Measurements from ENCODE around the gene CIROP. TPM values are rescaled to one million over a fixed set of nuclear protein-coding genes. Genes with fewer than 3 reads are reported as not detected.

Gene CIROP
- total RNA-seq, 1 donor from 2014 or later: not detected

GRCh38 chr14:23078692-23079116, 26.1 kb downstream of the CIROP start:
- no peak for TF ChIP-seq CTCF (IDR thresholded peaks at IDR 0.05; ENCODE audit: partially characterized antibody, unreplicated experiment)
- DNase-seq: no peak
- peaks cover 2% of the 10 kb centered on the region for H3K27me3 Mint-ChIP-seq (ENCODE audit: unreplicated experiment)
- H3K27ac Mint-ChIP-seq (ENCODE audit: unreplicated experiment): no peak overlapping the region
- H3K36me3 Mint-ChIP-seq (ENCODE audit: unreplicated experiment): peaks cover 5% of the 10 kb centered on the region
- H3K4me3 Mint-ChIP-seq (ENCODE audit: unreplicated experiment): no peak overlapping the region
- peaks cover 4% of the 10 kb centered on the region for H3K4me1 Mint-ChIP-seq (ENCODE audit: low read depth, unreplicated experiment)
- H3K9me3 Mint-ChIP-seq (ENCODE audit: unreplicated experiment): peaks cover 1% of the 10 kb centered on the region

DNA sequence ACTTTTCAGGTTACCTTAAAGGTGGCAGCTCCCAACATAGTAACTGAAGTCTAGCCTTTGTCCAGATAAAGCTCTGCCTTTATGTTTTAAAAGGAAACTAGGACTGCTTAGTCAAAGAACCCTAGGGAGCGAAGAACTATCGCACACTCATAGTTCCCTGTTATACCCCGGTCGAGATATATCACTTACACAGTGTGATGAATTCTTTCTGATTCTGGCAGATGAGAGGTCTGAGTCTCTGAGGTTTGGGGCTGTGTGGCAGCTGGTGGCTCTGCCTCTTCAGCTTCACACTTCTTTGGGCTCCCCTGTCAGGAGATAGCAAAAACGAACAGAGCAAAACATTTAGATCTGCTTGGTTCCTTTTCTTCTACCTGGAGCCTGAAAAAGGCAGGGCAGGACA, 26.8 kb downstream of the CIROP start:
- H3K27ac Mint-ChIP-seq (ENCODE audit: unreplicated experiment): no peak overlapping the region
- peaks cover 4% of the 10 kb centered on the region for H3K4me1 Mint-ChIP-seq (ENCODE audit: low read depth, unreplicated experiment)
- TF ChIP-seq CTCF (IDR thresholded peaks at IDR 0.05; ENCODE audit: partially characterized antibody, unreplicated experiment): no peak
- no peak for DNase-seq
- H3K4me3 Mint-ChIP-seq (ENCODE audit: unreplicated experiment): no peak overlapping the region
- H3K27me3 Mint-ChIP-seq (ENCODE audit: unreplicated experiment): peaks cover 2% of the 10 kb centered on the region
- H3K9me3 Mint-ChIP-seq (ENCODE audit: unreplicated experiment): peaks cover 1% of the 10 kb centered on the region
- peaks cover 5% of the 10 kb centered on the region for H3K36me3 Mint-ChIP-seq (ENCODE audit: unreplicated experiment)

- peaks cover 5% of the 10 kb centered on the region for H3K36me3 Mint-ChIP-seq (ENCODE audit: unreplicated experiment)
- H3K27me3 Mint-ChIP-seq (ENCODE audit: unreplicated experiment): peaks cover 2% of the 10 kb centered on the region
These were observed 27.9 kb downstream of the CIROP start for GRCh38 chr14:23076785-23077408.

DNA sequence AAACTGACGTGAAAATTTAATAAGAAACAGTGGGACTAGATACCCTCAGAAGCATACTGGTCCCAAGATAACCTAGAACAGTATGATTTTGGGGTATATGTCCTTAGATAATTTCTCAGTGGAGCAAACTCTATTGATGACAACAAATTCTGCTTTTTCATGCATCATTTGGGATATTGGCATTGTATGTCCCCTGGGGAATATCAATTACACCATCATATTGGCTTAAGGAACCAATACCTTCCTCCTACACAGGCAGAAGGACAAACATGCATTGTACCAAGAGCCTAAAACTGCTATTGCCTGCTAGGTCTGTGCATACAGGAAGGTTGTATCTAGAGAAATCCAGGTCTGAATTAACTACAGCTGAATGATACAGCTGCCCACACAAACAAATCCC, 29.9 kb downstream of the CIROP start:
- H3K36me3 Mint-ChIP-seq (ENCODE audit: unreplicated experiment): no peaks in the 10 kb centered on the region
- TF ChIP-seq CTCF (IDR thresholded peaks at IDR 0.05; ENCODE audit: partially characterized antibody, unreplicated experiment): no peak

More at GRCh38 chr14:23076785-23077408, 27.9 kb downstream of the CIROP start:
- no peak for DNase-seq
- H3K27ac Mint-ChIP-seq (ENCODE audit: unreplicated experiment): no peak overlapping the region
- H3K4me1 Mint-ChIP-seq (ENCODE audit: low read depth, unreplicated experiment): peaks cover 9% of the 10 kb centered on the region
- no peak overlapping the region for H3K4me3 Mint-ChIP-seq (ENCODE audit: unreplicated experiment)
- peak; percentile 74 for TF ChIP-seq CTCF (IDR thresholded peaks at IDR 0.05; ENCODE audit: partially characterized antibody, unreplicated experiment)
- peaks cover 1% of the 10 kb centered on the region for H3K9me3 Mint-ChIP-seq (ENCODE audit: unreplicated experiment)

DNA sequence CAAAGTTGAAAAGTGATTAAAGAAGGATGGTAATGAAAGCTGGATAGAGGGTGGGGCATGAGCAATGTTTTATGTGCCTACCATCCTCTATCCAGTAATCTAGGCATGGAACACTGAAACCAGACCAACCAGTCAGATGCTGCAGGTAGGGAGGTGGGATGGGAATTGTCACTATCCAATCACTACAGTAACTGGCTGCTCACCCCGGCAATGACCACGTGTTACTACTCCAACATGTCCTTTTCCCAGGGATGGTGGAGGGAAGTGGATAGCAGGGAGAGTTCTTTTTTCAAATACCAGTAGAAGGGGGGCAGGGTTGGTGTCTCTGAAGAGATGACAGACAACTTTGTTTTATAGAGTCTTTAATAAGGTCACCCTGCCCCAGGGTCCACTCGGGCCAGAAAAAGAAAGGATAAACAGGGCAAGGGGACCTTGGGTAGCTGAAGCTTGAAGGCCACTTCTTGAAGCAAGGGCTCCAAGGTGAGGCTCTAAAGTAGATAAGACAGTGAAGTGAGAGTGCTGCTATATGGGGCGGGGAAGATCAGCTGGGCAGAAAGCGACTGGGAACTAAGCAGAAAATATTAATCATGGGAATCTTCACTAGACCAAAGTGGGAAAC, 32.8 kb downstream of the CIROP start:
- peaks cover 5% of the 10 kb centered on the region for H3K27me3 Mint-ChIP-seq (ENCODE audit: unreplicated experiment)
- peak overlapping the region; percentile 94 for H3K4me3 Mint-ChIP-seq (ENCODE audit: unreplicated experiment)
- H3K4me1 Mint-ChIP-seq (ENCODE audit: low read depth, unreplicated experiment): peaks cover 25% of the 10 kb centered on the region
- peaks cover 1% of the 10 kb centered on the region for H3K36me3 Mint-ChIP-seq (ENCODE audit: unreplicated experiment)
- peak overlapping the region; percentile 93 for H3K27ac Mint-ChIP-seq (ENCODE audit: unreplicated experiment)
- H3K9me3 Mint-ChIP-seq (ENCODE audit: unreplicated experiment): peaks cover 5% of the 10 kb centered on the region
- DNase-seq: no peak
- no peak for TF ChIP-seq CTCF (IDR thresholded peaks at IDR 0.05; ENCODE audit: partially characterized antibody, unreplicated experiment)

More for the DNA sequence above, 29.9 kb downstream of the CIROP start:
- peaks cover 5% of the 10 kb centered on the region for H3K9me3 Mint-ChIP-seq (ENCODE audit: unreplicated experiment)
- peaks cover 5% of the 10 kb centered on the region for H3K27me3 Mint-ChIP-seq (ENCODE audit: unreplicated experiment)
- DNase-seq: no peak
- H3K4me1 Mint-ChIP-seq (ENCODE audit: low read depth, unreplicated experiment): peaks cover 16% of the 10 kb centered on the region
- H3K4me3 Mint-ChIP-seq (ENCODE audit: unreplicated experiment): no peak overlapping the region
- H3K27ac Mint-ChIP-seq (ENCODE audit: unreplicated experiment): no peak overlapping the region

All from glutamatergic neuron (in vitro differentiated cells).